ENCODE data around the gene TFPI. TPM values are rescaled to one million over a fixed set of nuclear protein-coding genes. Genes with fewer than 3 reads are reported as not detected.

Gene TFPI
- total RNA-seq, 3 donors from 2014 or later = 16.3 to 46.7 (median 31.5) TPM

- no peaks in the 10 kb centered on the region for H3K36me3 ChIP-seq (ENCODE audit: low read depth)
- TF ChIP-seq CTCF (IDR thresholded peaks at IDR 0.05) = no peak
- no peak overlapping the region for H3K4me3 ChIP-seq
- H3K4me1 ChIP-seq (ENCODE audit: low read depth) = no peaks in the 10 kb centered on the region
- no peak for DNase-seq
- no peak for ATAC-seq
- H3K9me3 ChIP-seq = no peaks in the 10 kb centered on the region
- intact Hi-C loops (cut with DNase I, micrococcal nuclease) = no loop called here
These were observed 132.0 kb downstream of the TFPI start for GRCh38 chr2:187422282-187422681.

- DNase-seq (no peak), ATAC-seq (no peak)
- intact Hi-C loops (cut with DNase I, micrococcal nuclease) = no loop called here
These were observed 132.7 kb downstream of the TFPI start for GRCh38 chr2:187421519-187421918.

GRCh38 chr2:187419808-187420207 lies 134.4 kb downstream of the TFPI start:
- intact Hi-C loops (cut with DNase I, micrococcal nuclease) = no loop called here
- TF ChIP-seq CTCF (IDR thresholded peaks at IDR 0.05) = no peak
- no peaks in the 10 kb centered on the region for H3K4me1 ChIP-seq (ENCODE audit: low read depth)
- ATAC-seq (no peak), DNase-seq (no peak)
- H3K4me3 ChIP-seq = no peak overlapping the region
- no peaks in the 10 kb centered on the region for H3K36me3 ChIP-seq (ENCODE audit: low read depth)
- H3K9me3 ChIP-seq = no peaks in the 10 kb centered on the region

More at GRCh38 chr2:187421519-187421918, 132.7 kb downstream of the TFPI start:
- TF ChIP-seq CTCF (IDR thresholded peaks at IDR 0.05) = no peak
- H3K4me3 ChIP-seq = no peak overlapping the region
- H3K4me1 ChIP-seq (ENCODE audit: low read depth) = no peaks in the 10 kb centered on the region
- H3K36me3 ChIP-seq (ENCODE audit: low read depth) = no peaks in the 10 kb centered on the region
- H3K9me3 ChIP-seq = no peaks in the 10 kb centered on the region

- ATAC-seq (no peak), DNase-seq (no peak)
- no peaks in the 10 kb centered on the region for H3K9me3 ChIP-seq
- intact Hi-C loops (cut with DNase I, micrococcal nuclease) = no loop called here
- no peaks in the 10 kb centered on the region for H3K4me1 ChIP-seq (ENCODE audit: low read depth)
- no peak overlapping the region for H3K4me3 ChIP-seq
- TF ChIP-seq CTCF (IDR thresholded peaks at IDR 0.05) = no peak
- H3K36me3 ChIP-seq (ENCODE audit: low read depth) = no peaks in the 10 kb centered on the region
These were observed 138.8 kb downstream of the TFPI start for GRCh38 chr2:187415449-187415848.

Other genes with a start within 250 kb of the TFPI start
- 10 to 100 TPM in 1 of 3 donors, 1 to 10 TPM in 2; 7.0 to 10.7 (median 9.0) TPM for gene CALCRL, start 106.2 kb downstream of the TFPI start, total RNA-seq

Data from mucosa of descending colon (tissue), 3 donors.